Heart left ventricle (tissue), 13 donors: Measurements from ENCODE around the gene ERBB4.

Source experiments
- POLR2A ChIP-seq, 2 donors: fragments of 450-650 bp; IDR thresholded peaks; one replicate each; pipeline ENCODE4 v1.6.1; 2017; ENCODE audit warnings: antibody characterized with exemption in 2 of 2, mild to moderate bottlenecking in 2 of 2, moderate library complexity in 2 of 2
- TF ChIP-seq, protein P1 (sequence below), 12 donors: fragments of 200-600 bp; sonication (generic) in 4 of 12; IDR thresholded peaks; one replicate each; pipeline versions ENCODE4 v1.5.0 to v1.8.0; 2018 to 2022; ENCODE audit warnings: antibody characterized with exemption in 12 of 12, mild to moderate bottlenecking in 5 of 12
- donor health status: ischemic (EF 13 %, LVEDD 7.1; RV severe dilation, severe dysfunction).
- donor health status: DM: no; HTN: yes; CAD: no.
- donor health status: DM: no; HTN: no; CAD: no.
- donor health status: ischemic (EF 25% LVEDD 6.9; RV normal size, moderate dysfunction).
- donor health status: ischemic (EF 25% LVEDD 5.7; RV mildly dilated, moderate dysfunction).
- donor health status: ischemic (EF 35%, LVEDD 5.7; RV mildly dilated, moderate dysfunction).
- donor health status: nonischemic (EF 11% LVEDD 7.7; RV severe dilation, severe dysfunction).
- donor health status: DM: yes; HTN: yes; CAD: no.
- donor health status: PGD.
- donor health status: ischemic (EF 29% LVEDD 5.4; RV normal size, mild dysfunction).
- donor health status: nonischemic (EF 23%, LVEDD 6.1; RV moderate dilation, normal function).

DNA sequence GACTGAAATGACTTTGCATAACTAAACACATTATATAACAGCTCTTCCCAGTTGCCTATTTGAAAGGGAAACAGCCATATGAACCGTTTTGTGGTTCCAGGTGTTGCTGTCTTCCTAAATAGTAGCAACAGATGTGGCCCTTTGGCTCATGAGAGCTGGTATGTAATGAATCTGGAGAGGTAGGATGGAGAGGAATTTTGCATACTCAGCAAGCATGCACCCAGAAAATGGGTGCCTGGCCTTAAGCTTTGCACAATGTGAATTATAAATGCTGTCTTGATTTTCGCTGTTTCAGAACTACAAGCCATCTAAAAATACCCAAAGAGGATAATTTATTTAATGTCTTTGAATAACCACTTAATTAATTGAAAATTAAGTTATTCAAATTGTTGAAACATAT is 15.6 kb upstream of the ERBB4 start:
- TF ChIP-seq, protein P1, sequence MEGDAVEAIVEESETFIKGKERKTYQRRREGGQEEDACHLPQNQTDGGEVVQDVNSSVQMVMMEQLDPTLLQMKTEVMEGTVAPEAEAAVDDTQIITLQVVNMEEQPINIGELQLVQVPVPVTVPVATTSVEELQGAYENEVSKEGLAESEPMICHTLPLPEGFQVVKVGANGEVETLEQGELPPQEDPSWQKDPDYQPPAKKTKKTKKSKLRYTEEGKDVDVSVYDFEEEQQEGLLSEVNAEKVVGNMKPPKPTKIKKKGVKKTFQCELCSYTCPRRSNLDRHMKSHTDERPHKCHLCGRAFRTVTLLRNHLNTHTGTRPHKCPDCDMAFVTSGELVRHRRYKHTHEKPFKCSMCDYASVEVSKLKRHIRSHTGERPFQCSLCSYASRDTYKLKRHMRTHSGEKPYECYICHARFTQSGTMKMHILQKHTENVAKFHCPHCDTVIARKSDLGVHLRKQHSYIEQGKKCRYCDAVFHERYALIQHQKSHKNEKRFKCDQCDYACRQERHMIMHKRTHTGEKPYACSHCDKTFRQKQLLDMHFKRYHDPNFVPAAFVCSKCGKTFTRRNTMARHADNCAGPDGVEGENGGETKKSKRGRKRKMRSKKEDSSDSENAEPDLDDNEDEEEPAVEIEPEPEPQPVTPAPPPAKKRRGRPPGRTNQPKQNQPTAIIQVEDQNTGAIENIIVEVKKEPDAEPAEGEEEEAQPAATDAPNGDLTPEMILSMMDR (IDR thresholded peaks at IDR 0.05), result no peak
- no peak for TF ChIP-seq POLR2A (IDR thresholded peaks at IDR 0.05)
